T-helper 1 cell (primary cell): ENCODE measurements around the gene MED9.

ENCODE experiments used
- DNase-seq, 5 donors: peaks; one replicate each; pipeline ENCODE4 v3.0.0-alpha.2; 2012 to 2020

Gene MED9

GRCh38 chr17:17491546-17491988 is 14.8 kb downstream of the MED9 start:
- no peak for DNase-seq

- DNase-seq, result no peak
Measured at GRCh38 chr17:17492085-17492484, 15.3 kb downstream of the MED9 start.

- DNase-seq, result no peak
Measured at GRCh38 chr17:17492571-17492970, 15.8 kb downstream of the MED9 start.

- no peak for DNase-seq
Measured at GRCh38 chr17:17493249-17493985, 16.6 kb downstream of the MED9 start.

DNA sequence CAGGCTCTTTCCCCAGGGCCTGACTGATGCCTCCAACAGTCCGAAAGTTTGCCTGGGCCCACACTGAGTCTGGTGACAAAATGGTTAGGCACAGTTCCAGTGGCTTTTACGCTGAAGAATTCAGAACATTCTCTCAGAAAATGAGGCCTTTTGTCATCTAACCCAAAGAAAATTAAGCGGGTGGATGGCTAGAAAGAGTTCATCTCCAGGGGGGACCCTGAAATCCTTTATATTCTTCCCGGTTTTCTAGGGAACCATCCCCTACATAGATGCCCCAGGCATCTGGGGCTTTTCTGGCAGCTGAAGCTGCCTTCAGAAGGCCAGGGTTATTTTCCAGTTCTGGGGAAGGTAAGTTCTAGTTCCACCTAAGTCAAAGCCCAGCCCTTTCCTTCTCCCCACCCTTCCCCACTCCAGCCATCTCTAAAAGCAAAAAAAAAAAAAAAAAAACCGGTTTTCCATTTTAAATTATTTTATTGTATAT is 17.2 kb downstream of the MED9 start:
- no peak for DNase-seq

GRCh38 chr17:17494499-17494869 is 17.7 kb downstream of the MED9 start:
- no peak for DNase-seq

DNA sequence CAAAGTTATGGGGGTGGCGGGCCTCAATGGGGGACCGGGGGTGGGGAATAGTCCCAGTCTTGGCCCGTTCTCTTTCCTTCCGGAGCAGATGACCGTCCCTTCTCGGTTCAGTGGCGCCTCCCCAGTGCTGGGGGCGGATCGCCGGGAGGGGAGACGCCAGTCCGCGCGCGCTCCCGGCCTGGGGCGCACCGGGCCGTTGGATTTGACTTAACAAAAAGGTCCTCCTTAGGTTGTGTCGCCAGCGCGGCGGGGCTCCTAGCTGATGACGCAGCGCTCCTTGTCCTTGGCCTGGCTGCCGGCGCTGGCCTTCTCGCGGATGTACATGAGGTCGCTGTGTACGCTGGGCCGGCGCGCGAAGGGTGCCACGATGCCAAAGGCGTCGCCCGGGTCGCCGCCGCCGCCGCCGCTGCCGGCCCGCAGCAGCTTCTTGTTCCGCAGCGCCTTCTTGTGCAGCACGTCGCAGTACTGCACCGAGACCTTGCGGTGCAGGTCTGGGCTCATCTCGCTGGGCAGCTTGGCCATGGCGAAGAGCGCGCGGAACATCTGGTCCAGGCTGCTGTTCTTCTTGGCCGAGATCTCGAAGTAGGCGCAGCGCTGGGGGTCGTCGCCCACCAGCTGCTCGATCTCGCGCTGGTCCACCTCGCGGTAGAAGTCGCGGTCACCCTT is 18.2 kb downstream of the MED9 start:
- peak in 1 of 5 donors; percentile 27 for DNase-seq

- peak in 1 of 5 donors; percentile 54 for DNase-seq
Measured at GRCh38 chr17:17495536-17496188, 18.9 kb downstream of the MED9 start.

GRCh38 chr17:17496189-17497064 is 19.6 kb downstream of the MED9 start, which contains the start of gene RASD1:
RASD1 (minus strand) TSS chr17:17496395; CDS start chr17:17496181, 214 bp downstream.
- peak; percentile 63 to 81 (median 72) for DNase-seq

GRCh38 chr17:17497065-17497844 is 20.5 kb downstream of the MED9 start:
- no peak for DNase-seq

GRCh38 chr17:17497845-17498520 is 21.2 kb downstream of the MED9 start:
- DNase-seq, result no peak

DNA sequence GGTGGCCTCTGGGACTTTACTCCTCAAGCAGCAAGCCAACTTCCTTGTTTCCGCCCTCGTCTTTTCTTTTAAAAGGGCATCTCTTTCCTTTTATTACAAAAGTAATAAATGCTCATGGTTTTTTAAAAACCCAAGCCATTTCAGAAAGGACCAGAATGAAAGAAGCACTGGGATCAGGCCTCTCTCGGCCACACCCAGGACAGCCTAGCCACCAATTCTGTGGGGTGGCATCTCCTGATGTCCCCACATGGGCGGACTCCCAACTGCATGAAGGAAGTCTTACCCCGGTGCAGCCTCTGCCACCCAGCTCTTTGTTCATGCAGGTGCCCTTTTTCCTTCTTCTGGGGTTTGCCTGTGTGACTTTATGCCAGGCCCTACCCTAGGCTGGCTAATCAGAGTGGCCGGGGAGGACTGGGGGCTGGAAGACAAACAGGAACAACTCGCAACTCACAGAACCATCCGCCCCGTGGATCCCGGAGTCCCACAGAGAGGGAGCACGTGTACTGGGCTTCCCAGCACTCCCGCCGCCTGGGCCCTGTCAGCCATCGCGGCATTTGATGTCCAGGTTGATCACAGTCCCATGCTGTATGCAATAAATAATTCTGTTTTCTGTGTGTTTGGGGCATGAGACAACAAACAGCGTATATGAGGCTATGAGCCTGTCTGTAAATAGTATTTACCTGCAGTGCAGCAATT is 22.0 kb downstream of the MED9 start:
- DNase-seq, result no peak

DNA sequence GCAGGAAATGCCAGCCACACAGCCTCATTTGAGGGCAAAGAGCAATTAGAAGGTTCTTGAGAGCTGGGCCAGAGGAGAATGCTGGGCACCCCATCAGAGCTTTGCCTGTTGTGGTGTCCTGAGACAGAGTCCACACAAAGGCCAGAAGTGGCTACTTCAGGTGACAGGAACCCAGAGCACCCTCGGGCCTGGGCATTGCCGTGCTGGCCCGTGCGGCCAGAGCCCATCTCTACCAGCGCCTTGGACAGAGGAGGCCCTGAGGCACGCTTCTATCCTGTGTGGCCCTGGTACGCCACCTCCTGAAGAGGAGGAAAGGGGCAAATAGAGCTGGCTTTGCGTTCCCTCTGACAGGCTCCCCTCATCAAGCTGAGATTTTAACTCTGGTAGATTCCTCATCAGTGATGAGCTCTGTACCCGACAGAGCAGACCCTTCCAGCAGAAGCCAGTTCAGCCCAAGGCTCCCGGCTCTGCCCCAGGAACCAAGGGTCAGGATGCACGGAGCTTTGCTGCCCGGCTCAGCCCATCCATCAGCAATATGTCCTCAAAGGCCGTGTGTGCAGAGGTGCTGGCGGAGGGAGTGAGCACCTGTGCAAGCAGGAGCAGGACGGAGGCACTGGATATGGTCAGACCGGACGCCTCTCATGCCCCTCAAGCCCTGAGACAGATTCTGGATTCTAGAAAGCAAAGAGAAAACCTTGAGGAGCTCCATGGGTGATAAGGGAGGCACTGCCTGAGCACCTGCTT is 22.8 kb downstream of the MED9 start:
- DNase-seq, result no peak

- no peak for DNase-seq
Measured at GRCh38 chr17:17500999-17501605, 24.3 kb downstream of the MED9 start.

DNA sequence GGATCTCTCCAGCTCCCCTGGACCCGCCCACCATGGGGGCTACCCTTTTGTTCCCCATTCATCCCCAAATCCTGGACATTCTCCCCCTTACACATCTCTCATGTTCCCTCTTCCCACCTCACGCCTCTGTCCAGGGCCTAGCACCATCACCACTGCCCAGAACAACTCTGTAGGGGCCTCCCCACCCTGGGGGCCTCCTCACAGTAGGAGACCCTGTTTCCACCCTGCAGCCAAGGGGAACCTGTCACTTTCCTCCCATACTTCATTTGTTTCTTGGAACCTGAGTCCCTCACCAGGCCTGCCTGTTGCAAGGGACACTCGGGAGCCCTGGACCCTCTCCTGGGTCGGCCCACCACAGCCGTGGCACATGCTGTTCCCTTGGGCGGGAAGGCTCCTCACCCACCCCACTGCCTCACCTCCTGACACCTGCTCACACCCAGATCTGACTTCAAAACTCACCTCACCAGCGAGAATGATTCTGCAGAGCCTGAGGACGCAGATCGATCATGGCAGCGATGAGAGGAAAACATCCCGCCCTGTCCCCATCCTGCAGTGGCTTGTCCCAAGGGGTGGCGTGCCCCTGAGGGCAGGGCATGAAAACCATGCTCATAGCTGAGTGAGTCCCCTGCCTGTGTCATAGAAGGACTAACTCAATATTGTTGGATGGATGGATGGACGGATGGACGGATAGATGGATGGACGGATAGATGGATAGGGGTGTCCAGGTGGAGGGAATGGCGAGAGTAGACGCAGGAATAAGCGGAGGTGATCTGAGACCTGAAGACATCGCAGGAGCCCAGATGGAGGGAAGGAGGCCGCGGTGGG is 26.2 kb downstream of the MED9 start:
- no peak for DNase-seq

DNA sequence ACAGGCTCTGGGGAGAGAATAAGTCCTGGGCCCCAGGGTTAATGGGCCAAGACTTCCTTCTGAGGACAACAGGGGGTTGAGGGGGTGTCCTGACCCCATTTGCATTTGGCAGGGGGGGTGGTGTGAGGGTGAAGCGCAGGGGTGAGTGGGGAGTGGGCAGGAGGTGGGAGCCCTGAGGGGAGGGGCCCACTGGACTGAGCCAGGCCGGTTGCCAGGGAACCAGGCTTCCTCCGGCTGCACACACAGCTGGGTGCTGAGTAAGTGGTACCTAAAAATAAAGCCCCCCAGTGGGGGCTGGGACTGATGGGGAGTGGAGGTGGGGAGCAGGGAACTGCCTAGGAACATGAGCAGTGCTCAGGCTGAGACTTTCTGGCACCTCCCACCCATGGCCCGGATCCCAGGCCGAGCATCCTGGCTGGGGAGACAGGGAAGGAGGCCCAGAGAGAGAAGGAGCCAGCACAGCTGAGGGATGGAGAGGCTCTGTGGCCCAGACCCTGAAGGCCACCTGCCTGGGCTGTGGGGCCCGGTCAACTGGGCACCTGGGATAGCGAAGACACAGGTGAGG is 26.8 kb downstream of the MED9 start:
- peak in 1 of 5 donors; percentile 4 for DNase-seq

DNA sequence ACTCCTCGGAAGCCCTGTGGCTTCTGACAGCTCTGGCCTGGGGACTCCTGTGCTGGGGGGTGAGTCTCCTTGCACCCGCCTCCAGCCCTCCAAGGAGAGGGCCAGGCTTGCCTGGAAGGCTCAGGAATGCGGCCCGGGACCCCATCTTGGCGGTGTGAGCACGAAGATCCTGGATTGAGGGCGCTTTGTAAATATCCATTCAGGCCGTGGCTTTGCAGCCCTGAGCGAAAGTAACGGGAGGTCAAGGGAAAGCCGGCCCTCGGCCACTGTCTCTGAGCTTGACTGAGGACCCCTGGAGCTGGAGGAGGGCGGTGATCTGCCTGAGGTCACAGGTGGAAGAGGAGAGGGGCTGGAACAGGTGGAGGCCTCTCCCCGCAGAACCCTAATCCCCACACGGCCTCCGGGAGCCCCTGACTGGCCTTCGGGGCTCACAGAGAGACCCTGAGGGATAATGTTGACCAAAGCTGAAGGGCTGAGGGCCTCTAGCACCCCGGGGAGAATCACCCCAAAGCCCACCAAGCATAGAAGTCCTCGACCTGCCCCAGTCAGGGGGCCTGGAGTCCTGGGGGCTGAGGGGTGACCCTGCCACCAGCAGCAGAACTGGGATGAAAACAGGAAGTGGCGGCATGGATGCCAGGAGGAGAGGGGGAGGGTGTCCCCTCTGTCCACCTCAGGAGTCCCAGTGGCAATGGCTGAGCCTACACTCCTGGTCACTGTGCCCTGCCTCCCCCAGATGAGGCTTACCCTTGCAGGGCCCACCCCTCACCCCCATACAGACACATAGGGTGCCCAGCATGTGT is 27.7 kb downstream of the MED9 start:
- no peak for DNase-seq
